Measurements from ENCODE around the gene EPHB1.

GRCh38 chr3:135165260-135165659, 370.2 kb downstream of the EPHB1 start:
- TF ChIP-seq POLR2A (IDR thresholded peaks at IDR 0.05) (no peak), CTCF (IDR thresholded peaks at IDR 0.05) (no peak)

Measured in uterus (tissue), 2 donors.